ENCODE data around the gene TIGAR. TPM values are rescaled to one million over a fixed set of nuclear protein-coding genes. Genes with fewer than 3 reads are reported as not detected.

The TIGAR gene
- polyA plus RNA-seq, 2 of the 4 experiments (the other 2 are of a cell fraction): 24.5 to 50.9 TPM

DNA sequence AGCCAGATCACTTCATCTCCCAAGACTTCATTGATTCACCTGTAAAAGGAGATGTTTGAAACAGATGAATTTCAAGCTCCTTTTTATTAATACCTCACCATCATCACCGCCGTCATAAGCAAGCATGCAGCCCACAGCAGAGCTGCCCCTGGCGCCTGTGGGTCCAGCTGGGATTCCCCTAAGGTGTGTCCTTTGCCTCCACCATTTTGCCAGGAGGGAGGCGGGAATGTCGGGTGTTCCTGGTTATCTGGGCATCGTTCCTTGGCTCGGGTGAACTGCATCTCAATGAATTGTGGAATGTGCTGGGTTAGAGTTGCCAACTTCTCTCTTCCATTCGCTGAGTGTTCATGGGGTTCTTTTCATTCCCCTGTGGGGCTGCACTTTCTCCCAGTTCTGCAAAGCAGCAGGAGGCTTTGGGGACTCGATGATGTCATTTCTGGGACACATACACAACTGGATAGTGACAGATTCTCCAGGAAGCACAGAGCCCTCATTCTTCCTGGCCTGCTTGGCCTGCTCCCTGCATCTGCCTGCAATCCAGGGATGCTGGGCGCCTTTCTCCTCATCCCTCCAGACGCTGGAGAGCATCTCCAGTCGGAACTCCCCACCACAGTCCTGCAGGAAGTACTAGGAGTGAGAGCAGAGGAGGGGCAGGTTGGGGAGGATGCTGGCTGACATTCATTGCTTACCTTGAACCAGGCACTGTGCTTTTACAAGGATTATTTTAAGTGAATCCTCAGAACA, 37.3 kb upstream of the TIGAR start (continued):
- TF ChIP-seq MYC (IDR thresholded peaks at IDR 0.05; ENCODE audit: borderline replicate concordance, low read length) (no peak), POLR2A (IDR thresholded peaks at IDR 0.05; ENCODE audit: low read length) (no peak)

GRCh38 chr12:4284306-4284705, 36.7 kb upstream of the TIGAR start:
- FAIRE-seq (no peak), DNase-seq (ENCODE audit: low read depth in 1 of 2, low spot score in 1 of 2) (no peak), ATAC-seq (no peak)
- ChIA-PET POLR2A (no interaction called here), CTCF (interaction anchor here (1.6 to 13.1 kb wide), 2 partner anchors 8 to 398 kb away, joined by 6 to 235 read pairs; no protein-coding TSS in a partner anchor)
- Histone ChIP-seq H3K4me1 (no peaks in the 10 kb centered on the region), H3K27ac (no peak overlapping the region), H3K9me3 (no peaks in the 10 kb centered on the region), H3K4me2 (no peak overlapping the region), H3K4me3 (no peak overlapping the region)
- no peak for TF ChIP-seq CBX2 (IDR thresholded peaks at IDR 0.05; ENCODE audit: borderline replicate concordance, low read depth)
- TF ChIP-seq, protein P1, sequence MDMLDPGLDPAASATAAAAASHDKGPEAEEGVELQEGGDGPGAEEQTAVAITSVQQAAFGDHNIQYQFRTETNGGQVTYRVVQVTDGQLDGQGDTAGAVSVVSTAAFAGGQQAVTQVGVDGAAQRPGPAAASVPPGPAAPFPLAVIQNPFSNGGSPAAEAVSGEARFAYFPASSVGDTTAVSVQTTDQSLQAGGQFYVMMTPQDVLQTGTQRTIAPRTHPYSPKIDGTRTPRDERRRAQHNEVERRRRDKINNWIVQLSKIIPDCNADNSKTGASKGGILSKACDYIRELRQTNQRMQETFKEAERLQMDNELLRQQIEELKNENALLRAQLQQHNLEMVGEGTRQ (IDR thresholded peaks at IDR 0.05): no peak
- no peak for TF ChIP-seq KDM1A (IDR thresholded peaks at IDR 0.05; ENCODE audit: low read depth)
- no peak for TF ChIP-seq ZC3H11A (IDR thresholded peaks at IDR 0.05)
- no peak for TF ChIP-seq EP300 (IDR thresholded peaks at IDR 0.05)
- TF ChIP-seq SREBF2 (IDR thresholded peaks at IDR 0.05): no peak
- no peak for TF ChIP-seq FOXS1 (CRISPR knock-in tag; IDR thresholded peaks at IDR 0.05)
- no peak for TF ChIP-seq ZSCAN20 (CRISPR knock-in tag; IDR thresholded peaks at IDR 0.05)
- 37% methylated on average over 4 of the region's 4 CpGs for WGBS (ENCODE audit: missing lambda C conversion rate)

DNA sequence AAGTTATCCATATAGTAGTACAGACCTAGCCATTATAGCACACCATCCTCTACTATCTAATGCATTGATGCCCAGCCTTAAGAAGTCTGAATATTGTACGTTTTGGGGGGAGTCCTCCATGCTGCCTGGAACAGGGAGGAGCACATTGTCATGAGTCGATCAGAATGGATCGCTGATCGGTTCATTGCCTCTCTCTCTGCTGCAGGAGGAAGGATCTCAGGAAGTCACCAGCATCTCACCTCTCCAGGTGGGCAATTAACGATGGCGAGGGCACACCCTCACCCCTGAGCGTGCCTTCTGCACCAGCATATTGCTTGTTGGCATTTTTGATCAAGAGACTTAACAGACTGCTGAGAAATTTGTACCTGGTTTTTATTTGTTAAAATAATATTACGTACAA, 35.9 kb upstream of the TIGAR start:
- 32% methylated on average over 8 of the region's 8 CpGs for WGBS (ENCODE audit: missing lambda C conversion rate)
- FAIRE-seq: no peak

GRCh38 chr12:4286228-4286627, 34.8 kb upstream of the TIGAR start:
- DNase-seq (ENCODE audit: low read depth in 1 of 2, low spot score in 1 of 2) (no peak), ATAC-seq (peak in 1 of 2 experiments; percentile 32; a peak in 1 of 6 replicates), FAIRE-seq (no peak)
- H3K9me3 ChIP-seq: no peaks in the 10 kb centered on the region
- no peak overlapping the region for H3K27ac ChIP-seq
- no peak overlapping the region for H3K4me2 ChIP-seq
- H3K4me1 ChIP-seq: no peaks in the 10 kb centered on the region
- 44% methylated on average over 12 of the region's 12 CpGs for WGBS (ENCODE audit: missing lambda C conversion rate)
- ChIA-PET CTCF (interaction anchor here (1.3 to 13.1 kb wide), 2 partner anchors 9 to 399 kb away, joined by 5 to 235 read pairs; no protein-coding TSS in a partner anchor), POLR2A (no interaction called here)
- H3K4me3 ChIP-seq: no peak overlapping the region
- TF ChIP-seq EHF (CRISPR knock-in tag; IDR thresholded peaks at IDR 0.05) (no peak), HEYL (CRISPR knock-in tag; IDR thresholded peaks at IDR 0.05) (no peak), HDAC2 (IDR thresholded peaks at IDR 0.05) (no peak), E2F6 (IDR thresholded peaks at IDR 0.05; ENCODE audit: borderline replicate concordance, low read depth) (no peak), BHLHE40 (IDR thresholded peaks at IDR 0.05; ENCODE audit: low read depth, low read length) (no peak), RARB (CRISPR knock-in tag; IDR thresholded peaks at IDR 0.05) (no peak), MAFK (IDR thresholded peaks at IDR 0.05; ENCODE audit: partially characterized antibody) (no peak), GATA3 (IDR thresholded peaks at IDR 0.05; ENCODE audit: borderline replicate concordance) (no peak), FOSL2 (IDR thresholded peaks at IDR 0.05) (no peak), FOSL2 (CRISPR knock-in tag; IDR thresholded peaks at IDR 0.05) (no peak), HOXA7 (CRISPR knock-in tag; IDR thresholded peaks at IDR 0.05) (no peak), HES2 (IDR thresholded peaks at IDR 0.05) (no peak), POLR2AphosphoS2 (conservative IDR thresholded peaks at IDR 0.05; ENCODE audit: low read length) (no peak), ZFP36 (IDR thresholded peaks at IDR 0.05; ENCODE audit: borderline replicate concordance, partially characterized antibody) (no peak), RFX5 (IDR thresholded peaks at IDR 0.05) (no peak)
- TF ChIP-seq, protein P2, sequence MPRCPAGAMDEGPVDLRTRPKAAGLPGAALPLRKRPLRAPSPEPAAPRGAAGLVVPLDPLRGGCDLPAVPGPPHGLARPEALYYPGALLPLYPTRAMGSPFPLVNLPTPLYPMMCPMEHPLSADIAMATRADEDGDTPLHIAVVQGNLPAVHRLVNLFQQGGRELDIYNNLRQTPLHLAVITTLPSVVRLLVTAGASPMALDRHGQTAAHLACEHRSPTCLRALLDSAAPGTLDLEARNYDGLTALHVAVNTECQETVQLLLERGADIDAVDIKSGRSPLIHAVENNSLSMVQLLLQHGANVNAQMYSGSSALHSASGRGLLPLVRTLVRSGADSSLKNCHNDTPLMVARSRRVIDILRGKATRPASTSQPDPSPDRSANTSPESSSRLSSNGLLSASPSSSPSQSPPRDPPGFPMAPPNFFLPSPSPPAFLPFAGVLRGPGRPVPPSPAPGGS (IDR thresholded peaks at IDR 0.05): no peak

More for the DNA sequence above, 35.9 kb upstream of the TIGAR start:
- Histone ChIP-seq H3K4me2 (no peak overlapping the region), H3K4me1 (no peaks in the 10 kb centered on the region), H3K9me3 (no peaks in the 10 kb centered on the region), H3K4me3 (no peak overlapping the region), H3K27ac (no peak overlapping the region)
- ATAC-seq: no peak
- no peak for DNase-seq (ENCODE audit: low read depth in 1 of 2, low spot score in 1 of 2)
- no peak for TF ChIP-seq CHD2 (IDR thresholded peaks at IDR 0.05; ENCODE audit: low read length, partially characterized antibody)
- ChIA-PET POLR2A (no interaction called here), CTCF (interaction anchor here (1.6 to 13.1 kb wide), 2 partner anchors 9 to 398 kb away, joined by 6 to 235 read pairs; no protein-coding TSS in a partner anchor)

All from A549 (cell line).